HG03460 (cell line): ENCODE data around the gene AQP12A.
"Not testable (repeated sequence)": the region's sequence is repeated elsewhere in the genome, so short reads cannot be mapped to it uniquely, and the experiment has no call there.

Experiments
- ATAC-seq: cut with Tn5 transposase; IDR thresholded peaks from one replicate; pipeline ENCODE4 v1.9.1; 2021; ENCODE audit not compliant: unreplicated experiment

AQP12A gene

DNA sequence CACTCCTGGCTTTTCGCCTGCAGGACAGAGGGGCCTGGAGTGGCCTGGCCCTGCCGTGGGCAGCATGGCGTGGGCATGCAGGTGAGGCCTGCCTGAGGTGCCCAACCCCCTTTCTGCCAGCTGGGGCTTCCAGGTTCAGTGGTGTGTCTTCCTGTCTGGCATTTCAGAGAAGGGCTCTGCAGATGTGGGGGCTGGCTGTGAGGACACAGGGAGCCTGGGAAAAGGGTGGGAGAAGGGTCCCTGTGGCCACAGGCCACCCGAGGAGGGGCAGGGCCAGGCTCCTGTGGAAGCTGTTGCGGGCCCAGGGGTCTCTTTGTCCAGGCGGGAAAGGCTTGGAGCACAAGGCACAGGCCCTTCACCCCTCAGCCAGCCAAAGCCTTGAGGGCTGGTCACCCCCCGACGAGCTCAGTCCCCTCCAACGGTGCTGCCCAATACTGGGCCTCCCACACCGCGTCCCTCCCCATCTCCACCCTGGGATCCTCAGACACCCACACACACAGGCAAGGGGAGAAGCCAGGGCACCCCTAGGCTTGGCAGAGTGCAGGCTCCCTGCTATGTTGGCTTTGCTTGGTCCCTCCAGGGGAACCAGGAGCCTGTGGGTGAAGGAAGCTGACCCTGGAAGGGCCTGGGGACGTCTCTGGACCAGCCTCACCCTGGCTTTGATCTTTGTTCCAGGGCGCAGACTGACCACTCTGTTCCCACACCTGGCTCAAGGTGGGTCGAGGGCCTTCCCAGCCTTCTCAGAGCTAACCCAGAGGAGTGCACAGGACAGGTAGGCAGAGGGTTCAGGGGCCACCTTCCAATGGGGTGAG lies 3.7 kb upstream of the AQP12A start:
- ATAC-seq = no peak

DNA sequence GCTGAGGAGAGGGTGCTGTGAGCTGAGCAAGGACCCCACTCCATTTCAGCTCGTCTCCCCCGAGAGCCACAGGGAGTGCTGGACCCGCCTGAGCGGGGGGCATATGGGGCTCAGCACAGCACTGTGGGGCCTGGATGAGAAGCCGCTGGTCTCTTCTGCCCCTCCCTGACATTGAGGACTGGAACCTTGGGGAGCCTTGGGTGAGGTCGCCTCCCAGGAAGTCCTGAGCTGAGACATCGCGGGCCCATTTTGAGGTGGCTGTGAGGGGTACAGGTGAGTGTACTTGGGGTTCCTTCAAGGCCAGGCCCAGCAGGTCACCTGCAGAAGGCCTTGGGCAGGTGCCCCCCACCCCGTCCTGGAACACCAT lies 3.1 kb upstream of the AQP12A start:
- no peak for ATAC-seq

DNA sequence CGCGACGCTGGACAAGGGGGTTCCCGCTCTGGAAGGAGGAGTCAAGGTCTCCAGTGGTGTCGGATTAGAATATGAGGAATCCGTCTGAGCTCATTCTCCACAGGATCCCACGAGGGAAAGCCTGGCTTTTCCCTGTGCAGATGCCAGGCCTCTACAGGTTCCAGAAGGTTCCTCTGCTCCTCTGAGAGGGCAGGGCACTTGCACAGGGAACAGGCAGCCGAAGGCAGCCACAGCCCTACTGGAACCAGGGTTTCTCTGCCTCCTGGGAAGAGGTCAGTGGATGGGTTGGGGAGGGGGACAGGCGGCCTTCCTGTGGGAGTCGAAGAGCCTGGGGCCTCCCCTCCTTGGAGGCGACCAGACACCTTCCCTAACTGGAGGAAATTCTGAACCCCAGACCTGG lies 1.7 kb upstream of the AQP12A start:
- no peak for ATAC-seq

DNA sequence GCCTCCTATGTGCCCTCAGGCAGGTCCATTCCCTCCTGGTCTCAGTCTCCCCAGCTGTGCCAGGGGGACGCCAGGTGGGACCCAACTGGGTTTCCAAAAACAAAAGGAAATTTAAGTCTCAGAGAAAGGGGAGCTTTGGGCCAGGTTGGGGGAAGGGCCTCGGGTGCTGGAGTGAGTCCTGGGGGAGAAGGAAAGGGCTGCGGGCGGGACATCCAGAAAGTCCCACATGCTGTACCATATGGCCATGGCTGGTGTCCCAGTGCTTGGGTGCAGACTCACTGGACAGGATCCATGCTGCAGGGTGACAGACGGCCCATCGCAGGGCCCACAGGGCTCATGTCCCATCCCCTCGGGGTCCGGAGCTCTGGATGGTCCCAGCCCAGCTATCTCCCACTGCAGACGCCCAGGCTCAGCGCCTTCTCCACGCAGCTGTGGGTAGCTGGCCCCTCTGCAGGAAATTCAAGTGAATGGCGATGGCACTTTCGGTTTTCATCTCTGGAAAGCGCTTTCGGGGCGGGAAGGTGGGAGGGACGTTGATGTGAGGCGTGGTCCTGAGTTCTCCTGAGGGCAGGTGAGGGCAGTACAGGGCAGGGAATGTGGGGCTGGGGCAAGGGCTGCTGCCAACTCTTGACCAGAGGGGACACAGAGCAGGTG lies 1.1 kb upstream of the AQP12A start:
- not testable (repeated sequence) for ATAC-seq

DNA sequence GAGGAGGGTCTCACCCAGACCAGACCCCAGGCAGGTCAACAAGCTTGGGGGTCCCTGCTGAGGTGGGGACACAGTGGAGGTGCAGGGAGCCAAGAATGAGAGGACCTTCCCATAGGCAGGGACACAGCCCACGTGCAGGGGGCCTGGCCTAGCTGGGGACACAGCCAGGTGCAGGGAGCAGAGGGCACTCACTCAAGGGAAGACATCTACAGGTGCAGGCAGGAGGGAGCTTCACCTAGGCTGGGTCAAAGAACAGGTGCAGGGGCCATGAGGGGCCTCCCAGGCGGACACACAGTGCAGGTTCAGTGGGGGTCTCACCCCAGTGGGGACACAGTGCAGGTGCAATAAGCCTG lies 615 bp upstream of the AQP12A start:
- not testable (repeated sequence) for ATAC-seq

DNA sequence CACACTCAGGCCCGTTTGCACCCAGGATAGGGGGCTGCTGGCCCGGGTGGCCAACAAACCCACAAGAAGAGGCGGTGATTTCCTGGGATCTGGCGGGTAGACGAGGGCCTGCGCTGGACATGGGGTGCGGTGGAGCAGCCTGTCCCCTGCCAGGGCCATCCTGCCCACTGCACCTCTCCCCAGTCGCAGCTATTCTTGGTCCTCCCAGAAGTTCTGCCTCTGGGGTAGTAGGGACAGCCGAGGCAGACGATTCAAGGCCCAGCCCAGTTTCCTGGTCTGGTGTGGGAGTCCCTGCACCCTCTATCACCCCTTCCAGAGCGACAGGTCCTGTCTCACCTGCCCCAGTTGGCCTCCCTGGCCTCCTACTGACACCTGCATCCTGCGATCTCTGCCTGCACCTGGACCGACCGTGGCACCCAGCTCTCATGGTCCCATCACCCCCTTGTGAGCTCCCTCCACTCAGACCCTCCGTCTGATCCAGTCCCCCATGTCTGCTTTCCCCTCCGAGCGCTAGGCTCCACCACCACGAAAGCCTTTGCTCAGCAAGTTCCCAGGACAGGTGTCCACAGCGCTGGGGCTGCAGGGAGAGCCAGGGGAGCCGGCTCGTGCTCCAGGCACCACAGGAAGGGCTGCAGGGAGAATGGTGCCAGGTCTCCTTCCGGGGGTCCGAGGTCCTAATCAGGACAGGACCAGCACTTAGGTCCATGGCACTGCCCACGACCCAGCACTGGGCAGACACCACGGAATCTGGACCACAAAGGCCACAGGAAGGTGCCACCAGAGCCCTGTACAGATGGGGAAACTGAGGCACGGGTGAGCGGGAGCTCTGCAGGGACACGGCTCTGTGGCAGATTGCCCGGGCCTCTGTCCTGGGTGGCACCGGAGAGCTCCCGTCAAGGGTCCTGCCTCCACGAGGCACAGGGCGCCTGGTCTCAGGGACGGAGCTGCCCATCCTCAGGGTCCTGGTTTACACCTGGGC lies 1.2 kb downstream of the AQP12A start:
- ATAC-seq = not testable (repeated sequence)

DNA sequence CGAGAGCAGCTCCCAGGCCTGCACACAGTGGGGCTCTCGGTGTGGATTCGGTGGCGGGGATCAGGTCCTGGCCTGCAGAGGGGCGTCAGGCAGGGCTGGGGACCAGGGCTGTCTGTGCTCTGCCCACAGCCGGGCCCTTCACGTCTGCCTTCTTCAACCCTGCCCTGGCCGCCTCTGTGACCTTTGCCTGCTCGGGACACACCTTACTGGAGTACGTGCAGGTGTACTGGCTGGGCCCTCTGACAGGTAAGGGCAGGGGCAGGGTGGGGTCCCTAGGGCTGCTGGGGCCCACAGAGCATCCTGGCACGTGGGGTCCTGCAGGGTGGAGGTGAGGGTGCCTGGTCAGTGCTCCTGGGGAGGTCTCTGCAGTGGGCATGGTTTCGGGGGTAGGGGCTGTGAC lies 2.6 kb downstream of the AQP12A start:
- ATAC-seq = not testable (repeated sequence)

DNA sequence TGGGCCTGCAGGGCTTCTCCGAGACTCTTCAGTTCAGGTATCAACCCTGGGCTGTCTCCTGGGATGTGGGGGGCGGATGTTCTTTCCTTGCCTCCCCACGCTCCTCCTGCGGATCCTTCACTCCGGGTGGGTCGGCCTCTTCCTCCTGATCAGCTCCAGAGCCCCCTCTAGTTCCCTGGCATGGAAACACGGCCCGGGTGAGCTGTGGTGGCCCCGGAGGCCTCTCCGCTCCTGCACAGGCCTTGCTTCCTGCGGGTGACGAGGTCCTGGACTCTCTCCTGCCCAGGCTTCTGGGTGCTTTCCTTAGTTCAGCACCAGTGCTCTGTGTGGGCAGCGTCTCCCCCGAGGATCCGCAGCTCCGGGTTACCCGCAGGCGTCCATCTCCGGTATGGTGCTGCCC lies 3.9 kb downstream of the AQP12A start:
- not testable (repeated sequence) for ATAC-seq

DNA sequence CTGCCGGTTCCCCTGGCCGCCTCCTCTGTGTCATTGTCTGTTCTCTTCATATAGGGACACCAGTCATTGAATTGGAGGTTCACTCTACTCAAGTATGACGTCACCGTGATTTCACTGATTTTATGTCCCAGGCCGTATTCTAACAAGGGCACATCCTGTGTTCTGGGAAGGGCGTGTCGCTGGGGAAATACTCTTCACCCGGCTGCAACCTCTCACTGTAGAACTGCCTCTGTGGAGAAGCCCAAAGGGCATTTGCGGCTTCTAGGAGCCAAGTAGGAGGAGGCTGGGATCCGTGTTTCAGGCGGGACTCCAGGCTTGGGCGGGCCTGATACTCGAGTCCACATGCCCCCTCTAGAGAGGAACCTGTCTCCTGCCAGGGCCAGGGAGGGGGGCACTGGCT lies 4.8 kb downstream of the AQP12A start:
- not testable (repeated sequence) for ATAC-seq

DNA sequence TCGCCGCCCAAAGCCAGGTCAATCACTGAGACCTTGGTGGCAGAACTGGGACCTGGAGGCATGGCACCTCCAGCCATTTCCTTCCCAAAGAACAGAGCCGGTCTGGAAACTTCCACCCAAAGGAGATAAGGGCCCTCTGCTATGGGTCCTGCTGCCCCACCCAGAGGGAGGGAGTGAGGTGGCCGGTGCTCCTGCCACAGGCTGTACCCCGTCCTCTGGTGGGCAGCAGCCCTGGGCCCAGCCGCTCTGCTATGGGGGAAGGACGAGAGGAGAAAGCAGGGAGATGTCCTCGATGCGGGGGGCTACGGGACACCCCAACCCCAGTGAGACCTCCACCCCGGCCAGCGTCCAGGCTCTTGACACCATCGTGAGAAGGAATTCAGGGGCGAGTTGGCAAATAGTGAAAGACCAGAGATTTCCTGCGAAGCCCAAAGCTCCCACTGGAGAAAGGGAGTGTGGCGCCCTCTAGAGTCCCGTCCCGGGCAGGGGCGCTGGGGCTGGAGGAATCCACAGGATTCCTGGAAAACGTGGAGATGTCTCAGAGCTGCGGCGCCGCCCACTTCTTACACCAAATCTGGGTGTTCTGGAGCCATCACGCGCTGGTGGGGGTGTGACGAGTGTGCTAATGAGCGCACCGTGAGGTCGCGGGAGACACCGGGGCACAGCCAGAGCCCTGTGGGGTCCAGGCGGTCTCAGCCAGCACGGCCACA lies 7.3 kb downstream of the AQP12A start:
- not testable (repeated sequence) for ATAC-seq

DNA sequence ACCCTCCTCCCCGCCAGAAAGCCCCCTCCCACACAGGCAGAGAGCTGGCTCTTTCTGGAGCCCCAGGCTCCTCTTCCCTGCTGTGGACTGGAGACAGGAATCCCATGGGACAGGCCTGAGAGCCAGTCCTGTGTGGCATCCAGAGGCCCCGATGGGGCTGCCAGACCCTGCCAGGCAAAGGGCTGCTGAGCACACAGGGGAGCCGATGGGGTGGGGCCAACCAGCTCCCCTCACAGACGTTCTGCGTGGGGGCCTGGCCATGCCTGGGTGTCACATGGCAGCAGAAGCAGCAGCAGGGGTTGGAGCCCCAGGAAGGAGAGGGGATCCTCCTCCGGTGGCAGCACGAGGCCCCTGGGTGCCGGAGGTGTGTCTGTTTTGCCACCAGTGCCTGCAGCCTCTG lies 8.2 kb downstream of the AQP12A start:
- not testable (repeated sequence) for ATAC-seq

DNA sequence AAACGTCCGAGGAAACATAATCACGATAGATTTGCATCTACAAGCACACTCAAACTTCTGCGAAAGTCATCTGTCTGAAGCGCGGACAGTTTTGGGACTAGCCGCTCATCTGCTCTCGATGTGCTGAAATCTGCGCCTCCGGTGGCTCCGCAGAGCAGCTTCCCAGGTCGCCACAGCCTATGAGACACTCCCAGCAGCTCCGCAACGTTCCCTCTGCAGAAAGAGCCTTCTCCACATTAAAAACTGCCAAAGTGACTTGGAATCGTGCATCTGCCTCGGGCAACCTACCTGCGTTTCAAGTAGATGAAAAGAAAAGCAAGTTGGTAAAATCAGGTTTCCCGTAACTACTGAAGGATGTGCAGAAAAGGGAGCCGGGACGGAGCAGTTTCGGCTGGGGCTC lies 8.9 kb downstream of the AQP12A start:
- ATAC-seq = not testable (repeated sequence)

DNA sequence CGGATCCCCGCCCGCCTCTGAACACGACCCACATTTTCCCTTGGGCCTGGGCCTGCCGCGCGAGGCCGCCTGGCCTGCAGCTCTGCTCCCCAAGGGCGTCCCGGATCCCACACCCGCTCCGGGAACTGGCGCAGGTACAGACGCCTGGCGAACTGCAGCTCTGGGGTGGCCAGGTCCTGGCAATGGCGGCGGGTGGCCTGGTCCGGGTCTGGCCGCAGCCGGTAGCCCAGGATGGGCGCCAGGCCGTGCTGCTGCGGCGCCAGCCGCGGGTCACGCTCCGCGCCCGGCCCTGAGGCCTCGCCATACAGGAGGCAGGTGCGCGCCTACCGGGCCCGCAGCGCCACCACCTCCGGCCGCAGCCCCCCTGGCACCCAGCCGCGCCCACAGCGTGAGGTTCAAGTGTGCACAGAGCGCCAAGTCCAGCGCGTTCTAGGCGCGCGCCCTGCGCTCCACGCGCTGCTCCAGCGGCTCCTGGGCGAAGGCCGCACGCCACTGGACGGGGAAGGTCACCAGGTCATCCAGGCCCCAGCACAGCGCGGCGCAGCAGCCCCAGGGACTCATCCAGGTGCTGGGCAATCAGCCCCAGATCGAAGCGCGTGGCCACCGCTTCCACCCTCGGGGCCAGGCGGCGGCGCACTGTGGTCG lies 9.5 kb downstream of the AQP12A start:
- ATAC-seq = no peak

DNA sequence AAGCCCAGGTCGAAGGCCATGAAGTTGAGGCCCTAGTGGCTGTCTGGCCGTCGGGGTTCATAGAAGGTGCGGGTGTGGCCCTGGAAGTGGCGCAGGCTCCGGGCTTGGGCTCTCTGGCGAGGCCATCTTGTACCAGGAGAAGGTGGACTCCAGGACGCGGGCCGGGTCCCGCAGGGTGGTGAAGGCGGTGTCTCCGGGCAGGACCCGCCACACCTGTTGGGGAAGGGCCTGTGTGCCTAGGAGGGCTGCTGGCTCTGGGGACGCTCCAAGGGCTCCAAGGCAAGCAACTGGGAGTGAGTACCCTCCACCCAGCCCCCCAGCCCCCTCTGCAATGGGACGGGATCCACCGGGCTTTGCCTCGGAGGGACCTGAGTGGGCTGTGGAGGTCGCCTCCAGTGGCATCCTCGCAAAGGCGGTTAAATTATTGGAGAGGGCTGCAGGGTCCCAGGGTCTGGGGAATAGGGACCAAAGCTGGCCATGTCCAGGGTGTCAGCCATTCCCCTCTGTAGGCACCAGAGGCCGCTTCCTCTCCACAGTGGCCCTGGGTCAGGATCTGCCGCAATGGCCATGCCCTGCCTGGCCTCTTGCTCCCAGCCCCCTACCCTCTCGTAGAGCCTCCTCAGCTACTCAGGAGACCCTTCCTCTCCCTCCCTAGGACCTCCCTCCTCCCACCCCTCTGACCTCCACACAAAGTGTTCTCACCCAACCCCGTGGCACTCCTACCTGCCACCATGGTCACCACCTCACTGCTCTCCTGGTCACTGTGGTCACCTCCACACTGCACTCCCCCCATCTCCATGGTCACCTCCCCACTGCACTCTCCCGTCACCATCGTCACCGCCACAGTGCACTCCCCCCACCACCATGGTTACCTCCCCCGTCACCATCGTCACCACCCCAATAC lies 10.3 kb downstream of the AQP12A start:
- no peak for ATAC-seq

DNA sequence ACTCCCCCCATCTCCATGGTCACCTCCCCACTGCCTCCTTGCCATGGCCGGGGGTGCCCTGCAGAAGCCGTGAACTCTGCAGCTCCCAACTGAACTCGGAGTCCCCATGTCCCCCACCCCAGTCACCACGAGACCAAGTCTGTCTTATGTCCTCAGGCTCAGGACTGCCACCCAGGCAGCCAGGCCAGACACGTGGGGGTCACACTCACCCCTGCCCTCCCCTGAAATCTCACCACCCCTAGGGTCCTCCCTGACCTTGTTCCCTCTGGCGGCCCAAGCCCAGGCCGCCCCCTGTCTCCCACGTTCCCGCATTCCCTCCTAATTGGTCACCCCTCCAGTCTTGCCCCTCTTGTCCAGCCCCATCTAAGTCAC lies 11.0 kb downstream of the AQP12A start:
- ATAC-seq = no peak

DNA sequence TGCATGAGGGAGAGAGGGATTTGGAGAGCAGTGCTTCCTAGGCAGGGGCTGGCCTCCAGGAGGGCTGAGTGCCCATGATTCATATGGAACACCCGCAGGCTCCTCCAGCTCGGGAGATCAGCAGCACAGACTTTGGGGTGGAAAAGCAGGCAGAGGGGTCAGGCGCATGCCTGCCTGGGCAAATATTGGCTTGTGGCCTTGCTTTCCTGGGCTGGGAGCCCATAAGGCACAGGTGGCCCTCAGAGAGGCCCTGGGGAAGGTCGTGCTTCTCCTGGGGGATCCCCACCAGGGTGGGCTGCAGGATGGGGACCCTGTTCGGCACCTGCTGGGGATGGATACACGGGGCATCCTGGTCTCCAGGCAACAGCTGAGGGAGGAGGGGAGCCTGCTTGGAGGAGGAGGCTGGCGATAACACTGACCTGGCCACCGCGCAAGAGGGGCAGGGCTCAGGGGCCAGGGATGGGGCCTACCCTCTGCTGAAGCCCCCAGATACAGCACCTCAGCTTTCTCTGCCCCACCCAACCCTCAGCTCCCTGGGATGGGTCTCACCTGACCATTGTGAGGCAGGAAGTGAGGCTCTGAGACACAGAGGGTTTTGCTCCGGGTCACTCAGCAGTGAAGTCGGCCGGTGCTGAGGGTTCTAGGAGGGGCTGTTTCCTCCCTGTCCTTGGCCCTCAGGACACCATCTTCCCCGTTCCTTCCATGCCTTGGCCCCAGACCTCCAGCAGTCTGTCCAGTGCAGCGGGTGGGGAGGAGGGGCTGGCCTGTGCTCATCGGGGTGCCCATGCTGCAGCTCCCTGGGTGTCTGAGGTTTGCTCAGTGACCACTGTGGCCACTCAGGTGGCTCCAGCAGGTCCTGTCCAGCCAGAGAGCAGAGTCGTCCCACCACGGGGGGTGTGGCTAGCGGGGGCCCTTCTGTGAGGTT lies 12.0 kb downstream of the AQP12A start:
- no peak for ATAC-seq

DNA sequence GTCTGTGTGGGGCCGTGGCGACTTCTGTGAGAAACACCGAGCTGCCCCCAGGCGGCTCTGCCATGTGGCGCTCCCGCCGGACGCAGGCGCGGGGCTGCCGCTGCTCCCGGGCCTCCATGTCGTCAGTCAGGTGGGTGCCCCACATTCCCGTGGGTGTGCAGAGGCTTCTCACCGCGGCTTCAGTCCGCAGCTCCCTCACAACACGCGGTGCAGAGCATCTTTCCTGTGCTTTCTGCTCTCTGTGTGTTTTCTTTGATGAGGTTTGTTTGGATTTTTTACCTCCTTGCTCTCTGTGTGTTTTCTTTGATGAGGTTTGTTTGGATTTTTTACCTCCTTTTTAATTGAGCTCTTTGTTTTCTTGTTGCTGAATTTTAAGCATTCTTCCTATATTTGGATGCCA lies 13.0 kb downstream of the AQP12A start:
- no peak for ATAC-seq

DNA sequence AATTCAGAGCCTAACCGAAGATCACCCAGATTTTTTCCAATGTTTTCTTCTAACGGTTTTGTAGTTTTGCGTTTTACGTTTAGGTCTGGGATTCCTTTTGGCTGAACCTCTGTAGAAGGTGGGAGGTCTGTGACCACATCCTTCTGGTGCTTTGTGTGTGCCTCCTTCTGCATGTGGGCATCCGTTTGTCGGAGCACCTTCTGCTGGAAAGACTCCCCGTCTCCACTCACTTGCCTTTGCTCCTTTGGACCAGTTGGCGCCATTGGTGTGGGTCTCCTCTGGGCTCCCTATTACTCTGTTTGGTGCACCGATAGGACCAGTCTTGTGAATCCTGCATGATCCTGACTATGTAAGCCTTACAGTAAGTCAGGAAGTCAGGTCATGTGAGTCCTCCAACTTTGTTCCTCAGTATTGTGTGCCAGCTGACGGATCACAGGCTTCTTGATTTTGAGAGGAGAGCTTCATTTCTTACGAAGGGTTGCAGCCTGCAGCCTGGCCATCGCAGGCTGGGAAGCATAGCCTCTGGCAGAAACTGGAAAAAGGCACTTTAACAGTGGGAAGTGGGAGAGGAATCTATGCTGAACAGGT lies 13.6 kb downstream of the AQP12A start:
- ATAC-seq = no peak
